ENCODE data around the gene PRPF39. TPM values are rescaled to one million over a fixed set of nuclear protein-coding genes. Genes with fewer than 3 reads are reported as not detected.

Gene PRPF39
- total and polyA plus RNA-seq, 2 of the 13 experiments (the other 11 are each of a cell fraction or from before 2014, with no cell fraction given): 44.2 to 65.0 TPM

DNA sequence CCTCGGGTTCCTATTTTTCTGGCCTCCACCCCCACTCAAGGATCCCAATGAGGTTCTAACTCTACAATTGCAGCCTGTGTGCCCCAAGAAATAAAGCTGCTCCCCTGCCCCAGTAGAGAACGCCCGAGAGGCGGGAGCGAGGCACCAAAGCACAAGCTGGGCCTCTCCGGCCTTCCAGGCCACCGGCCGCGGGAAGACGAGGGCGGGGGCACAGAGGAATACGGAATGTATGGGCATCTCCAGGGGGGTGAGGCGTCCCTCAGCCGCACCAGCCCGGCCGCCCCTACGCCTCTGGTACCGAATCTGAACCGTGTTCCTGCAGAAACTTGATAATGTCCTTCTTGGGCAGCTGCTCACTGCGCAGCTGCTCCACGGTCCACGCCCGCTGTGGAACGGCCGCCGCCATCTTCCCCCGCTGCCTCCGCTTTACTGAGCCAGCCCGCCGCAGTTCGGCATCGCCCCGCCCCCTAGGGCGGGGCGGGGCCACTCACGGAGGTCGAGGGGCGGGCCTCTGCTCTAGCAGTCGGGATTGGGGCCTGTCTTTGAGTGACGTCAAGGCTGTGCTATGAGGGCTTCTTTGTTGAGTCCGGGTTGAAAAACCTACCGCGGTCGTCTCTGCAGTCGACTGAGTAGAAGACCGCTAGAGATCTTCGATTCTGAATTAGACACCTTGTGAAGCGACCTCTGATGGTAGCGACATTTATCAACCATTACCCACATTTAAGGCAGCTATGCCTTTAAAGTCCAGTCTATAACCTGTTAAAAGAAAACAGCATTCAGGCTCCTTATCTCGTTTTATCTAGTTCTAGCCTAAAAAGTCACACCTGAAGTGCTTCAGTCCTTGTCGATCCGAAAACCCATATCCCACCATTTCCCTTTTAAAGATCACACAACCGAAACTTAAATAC lies 50.4 kb downstream of the PRPF39 start, which contains the start of gene FKBP3 (continued):
- TF ChIP-seq KAT8 (CRISPR knock-in tag; IDR thresholded peaks at IDR 0.05) (peak; percentile 61), ZNF337 (CRISPR knock-in tag; IDR thresholded peaks at IDR 0.05; ENCODE audit: borderline replicate concordance, low read depth) (no peak), RBFOX2 (IDR thresholded peaks at IDR 0.05; ENCODE audit: low read depth, low read length) (peak; percentile 90), ZNF530 (CRISPR knock-in tag; IDR thresholded peaks at IDR 0.05; ENCODE audit: low read depth) (no peak), JUN (CRISPR knock-in tag; IDR thresholded peaks at IDR 0.05) (0 out of 2 replicates have a peak, but pooled peaks have one; percentile 41), HNRNPH1 (optimal IDR thresholded peaks at IDR 0.05; ENCODE audit: low read depth, low read length) (no peak), ZNF550 (CRISPR knock-in tag; IDR thresholded peaks at IDR 0.05; ENCODE audit: borderline replicate concordance) (no peak), ZNF333 (CRISPR knock-in tag; IDR thresholded peaks at IDR 0.05; ENCODE audit: borderline replicate concordance) (no peak), BRD4 (CRISPR knock-in tag; IDR thresholded peaks at IDR 0.05) (peak; percentile 52), SAP130 (CRISPR knock-in tag; IDR thresholded peaks at IDR 0.05; ENCODE audit: low read depth) (peak; percentile 77), ZNF207 (IDR thresholded peaks at IDR 0.05; ENCODE audit: borderline replicate concordance) (no peak), MYNN (CRISPR knock-in tag; IDR thresholded peaks at IDR 0.05; ENCODE audit: low read depth) (no peak), ZBTB21 (CRISPR knock-in tag; IDR thresholded peaks at IDR 0.05) (no peak), SNRNP70 (IDR thresholded peaks at IDR 0.05; ENCODE audit: low read depth, low read length) (no peak), RCOR2 (CRISPR knock-in tag; IDR thresholded peaks at IDR 0.05) (no peak), AKNA (CRISPR knock-in tag; IDR thresholded peaks at IDR 0.05; ENCODE audit: borderline replicate concordance) (no peak), ZBTB8A (CRISPR knock-in tag; IDR thresholded peaks at IDR 0.05; ENCODE audit: borderline replicate concordance, low read depth) (no peak), NR3C1 (CRISPR knock-in tag; IDR thresholded peaks at IDR 0.05) (no peak), ZFP90 (CRISPR knock-in tag; IDR thresholded peaks at IDR 0.05; ENCODE audit: borderline replicate concordance) (no peak), ZBTB42 (CRISPR knock-in tag; IDR thresholded peaks at IDR 0.05) (no peak), DNMT1 (CRISPR knock-in tag; IDR thresholded peaks at IDR 0.05) (no peak)
- TF ChIP-seq, protein P1, sequence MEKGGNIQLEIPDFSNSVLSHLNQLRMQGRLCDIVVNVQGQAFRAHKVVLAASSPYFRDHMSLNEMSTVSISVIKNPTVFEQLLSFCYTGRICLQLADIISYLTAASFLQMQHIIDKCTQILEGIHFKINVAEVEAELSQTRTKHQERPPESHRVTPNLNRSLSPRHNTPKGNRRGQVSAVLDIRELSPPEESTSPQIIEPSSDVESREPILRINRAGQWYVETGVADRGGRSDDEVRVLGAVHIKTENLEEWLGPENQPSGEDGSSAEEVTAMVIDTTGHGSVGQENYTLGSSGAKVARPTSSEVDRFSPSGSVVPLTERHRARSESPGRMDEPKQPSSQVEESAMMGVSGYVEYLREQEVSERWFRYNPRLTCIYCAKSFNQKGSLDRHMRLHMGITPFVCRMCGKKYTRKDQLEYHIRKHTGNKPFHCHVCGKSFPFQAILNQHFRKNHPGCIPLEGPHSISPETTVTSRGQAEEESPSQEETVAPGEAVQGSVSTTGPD (CRISPR knock-in tag; IDR thresholded peaks at IDR 0.05): no peak
- TF ChIP-seq, protein P2, sequence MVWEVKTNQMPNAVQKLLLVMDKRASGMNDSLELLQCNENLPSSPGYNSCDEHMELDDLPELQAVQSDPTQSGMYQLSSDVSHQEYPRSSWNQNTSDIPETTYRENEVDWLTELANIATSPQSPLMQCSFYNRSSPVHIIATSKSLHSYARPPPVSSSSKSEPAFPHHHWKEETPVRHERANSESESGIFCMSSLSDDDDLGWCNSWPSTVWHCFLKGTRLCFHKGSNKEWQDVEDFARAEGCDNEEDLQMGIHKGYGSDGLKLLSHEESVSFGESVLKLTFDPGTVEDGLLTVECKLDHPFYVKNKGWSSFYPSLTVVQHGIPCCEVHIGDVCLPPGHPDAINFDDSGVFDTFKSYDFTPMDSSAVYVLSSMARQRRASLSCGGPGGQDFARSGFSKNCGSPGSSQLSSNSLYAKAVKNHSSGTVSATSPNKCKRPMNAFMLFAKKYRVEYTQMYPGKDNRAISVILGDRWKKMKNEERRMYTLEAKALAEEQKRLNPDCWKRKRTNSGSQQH (CRISPR knock-in tag; IDR thresholded peaks at IDR 0.05; ENCODE audit: low read depth): 0 out of 2 replicates have a peak, but pooled peaks have one; percentile 84

All from HepG2 (cell line).